Measurements from ENCODE around the gene FTO.

FTO gene

DNA sequence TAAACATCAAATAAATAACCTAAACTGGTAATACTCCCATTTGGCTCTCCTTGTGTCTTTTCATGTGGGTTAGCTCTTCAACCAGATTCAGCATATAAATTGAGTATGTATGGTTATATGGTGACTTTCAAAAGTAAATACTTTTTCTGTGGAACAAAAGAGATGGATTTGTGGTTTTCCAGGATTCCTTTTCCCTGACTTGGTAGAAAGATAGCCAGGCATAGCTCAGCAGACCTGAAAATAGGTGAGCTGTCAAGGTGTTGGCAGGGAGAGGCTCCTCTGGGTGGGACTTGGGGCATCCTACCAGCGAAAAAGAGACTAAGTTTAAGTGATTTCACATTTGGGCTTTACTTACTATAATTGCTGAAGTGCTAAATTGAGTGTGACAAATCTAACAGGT lies 80.3 kb downstream of the FTO start:
- DNase-seq (ENCODE audit: low spot score): no peak

DNA sequence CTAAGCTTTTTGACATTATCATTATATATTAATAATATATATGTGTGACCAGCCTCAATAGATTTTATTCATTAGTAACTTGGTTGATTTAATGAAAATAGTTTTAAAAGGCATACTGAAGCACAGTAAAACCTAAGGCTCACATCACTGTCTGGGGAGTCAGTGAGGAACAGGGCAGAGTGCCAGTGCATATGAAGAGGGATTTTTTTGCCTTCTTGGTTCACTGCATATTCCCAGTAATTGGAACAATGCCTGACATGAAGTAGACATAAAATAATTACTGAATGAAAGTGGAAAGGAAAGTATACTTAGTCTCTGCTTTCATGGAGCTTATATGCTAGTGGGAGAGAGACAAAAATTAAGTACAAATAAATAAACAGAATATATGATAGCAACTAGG lies 81.1 kb downstream of the FTO start:
- DNase-seq (ENCODE audit: low spot score): no peak

GRCh38 chr16:53785916-53786315 lies 82.0 kb downstream of the FTO start:
- DNase-seq (ENCODE audit: low spot score): no peak

DNA sequence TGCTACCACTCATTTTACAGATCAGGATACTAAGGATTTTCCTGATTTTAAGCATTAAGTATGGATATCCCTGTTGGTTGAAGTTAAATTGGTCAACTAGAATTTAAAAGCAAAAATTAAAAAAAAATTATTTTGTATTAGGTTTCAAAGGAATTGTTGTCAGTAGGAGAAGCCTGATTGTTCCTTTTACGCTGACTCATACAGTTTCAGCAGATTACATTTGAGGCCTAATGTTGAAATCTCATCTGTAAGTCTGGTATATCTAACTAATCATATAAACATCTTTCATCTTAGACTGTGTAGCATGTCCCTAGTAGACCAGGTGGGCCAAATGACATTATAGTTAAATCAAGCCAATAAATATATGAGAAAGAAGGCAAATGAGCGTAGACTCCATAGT lies 83.5 kb downstream of the FTO start:
- DNase-seq (ENCODE audit: low spot score): no peak

DNA sequence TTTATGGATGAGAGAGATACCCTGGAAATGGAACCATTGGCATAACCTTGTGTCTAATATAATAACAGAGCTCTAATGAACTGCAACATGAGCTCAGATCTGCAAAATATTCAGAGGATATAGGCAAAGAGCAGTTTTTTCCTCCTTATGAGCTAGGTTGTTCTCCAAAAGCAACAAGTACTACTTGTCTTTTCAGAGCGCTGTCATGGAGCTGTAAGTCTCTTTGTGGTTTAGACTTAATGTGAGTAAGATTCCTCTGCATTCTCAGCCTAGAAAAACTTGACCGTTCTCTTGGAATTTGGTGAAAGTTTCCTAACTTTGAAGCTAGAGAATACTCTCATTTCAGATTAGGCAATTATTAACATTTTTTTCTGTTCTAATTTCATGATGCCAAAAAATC lies 85.2 kb downstream of the FTO start:
- DNase-seq (ENCODE audit: low spot score): peak; percentile 71

GRCh38 chr16:53792161-53792951 lies 88.4 kb downstream of the FTO start:
- DNase-seq (ENCODE audit: low spot score): no peak

- no peak for DNase-seq (ENCODE audit: low spot score)
Measured at GRCh38 chr16:53803451-53803850, 99.5 kb downstream of the FTO start.

DNA sequence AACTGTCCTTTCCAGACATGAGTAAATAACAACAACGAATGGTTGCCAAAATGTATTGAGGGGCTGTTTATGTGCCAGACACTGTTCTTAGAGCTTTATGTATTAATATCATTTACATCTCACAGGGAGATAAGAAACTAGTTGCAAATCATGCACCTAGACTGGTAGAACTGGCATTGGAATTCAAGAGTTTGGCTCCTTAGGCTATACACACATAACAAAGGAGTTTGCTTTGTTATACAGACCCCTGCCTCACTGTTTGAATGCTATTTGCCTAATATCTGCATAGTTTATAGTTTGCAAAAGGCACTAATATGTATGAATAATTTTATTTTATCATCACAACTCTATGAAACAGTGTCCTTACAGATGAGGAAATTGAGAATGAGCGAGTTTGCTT lies 100.0 kb downstream of the FTO start:
- no peak for DNase-seq (ENCODE audit: low spot score)

GRCh38 chr16:53804467-53804866 lies 100.5 kb downstream of the FTO start:
- no peak for DNase-seq (ENCODE audit: low spot score)

- no peak for DNase-seq (ENCODE audit: low spot score)
Measured at GRCh38 chr16:53805113-53805512, 101.2 kb downstream of the FTO start.

GRCh38 chr16:53805752-53806151 lies 101.8 kb downstream of the FTO start:
- DNase-seq (ENCODE audit: low spot score): no peak

DNA sequence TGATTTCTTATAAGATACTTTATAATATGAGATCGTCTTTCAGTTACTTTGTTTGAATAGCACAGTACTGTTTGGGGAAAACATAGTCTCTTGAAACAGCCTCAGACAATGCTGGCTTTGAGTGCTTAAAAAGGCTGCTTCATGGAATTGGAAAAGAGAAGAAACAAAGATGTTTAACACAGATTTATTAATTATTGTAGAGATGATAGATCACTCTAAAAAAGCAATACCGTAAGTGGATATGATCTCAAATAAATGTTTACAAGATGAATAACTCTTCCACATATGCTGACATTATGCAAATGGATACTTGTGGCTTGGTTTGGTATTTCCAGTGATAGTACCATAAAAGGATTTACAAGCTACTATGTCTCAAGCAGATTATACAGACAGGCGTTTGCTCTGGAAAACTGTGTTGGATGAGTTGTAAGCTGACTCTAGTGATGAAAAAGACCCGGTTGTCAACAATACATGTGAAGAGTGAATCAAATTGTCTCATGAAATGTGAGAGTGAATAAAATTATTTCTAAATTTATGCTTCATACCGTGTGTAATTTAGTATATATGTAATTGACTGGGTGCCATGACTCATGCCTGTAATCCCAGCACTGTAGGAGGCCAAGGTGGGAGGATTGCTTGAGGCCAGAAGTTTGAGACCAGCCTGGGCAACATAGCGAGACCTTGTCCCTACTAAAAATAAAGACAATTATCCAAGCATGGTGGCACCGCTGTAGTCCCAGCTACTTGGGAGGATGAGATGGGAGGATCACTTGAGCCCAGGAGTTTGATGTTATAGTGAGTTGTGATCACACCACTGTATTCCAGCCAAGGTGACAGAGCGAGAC lies 105.4 kb downstream of the FTO start:
- DNase-seq (ENCODE audit: low spot score): peak; percentile 64

GRCh38 chr16:53812914-53813313 lies 109.0 kb downstream of the FTO start:
- no peak for DNase-seq (ENCODE audit: low spot score)

GRCh38 chr16:53814801-53815200 lies 110.8 kb downstream of the FTO start:
- DNase-seq (ENCODE audit: low spot score): no peak

DNA sequence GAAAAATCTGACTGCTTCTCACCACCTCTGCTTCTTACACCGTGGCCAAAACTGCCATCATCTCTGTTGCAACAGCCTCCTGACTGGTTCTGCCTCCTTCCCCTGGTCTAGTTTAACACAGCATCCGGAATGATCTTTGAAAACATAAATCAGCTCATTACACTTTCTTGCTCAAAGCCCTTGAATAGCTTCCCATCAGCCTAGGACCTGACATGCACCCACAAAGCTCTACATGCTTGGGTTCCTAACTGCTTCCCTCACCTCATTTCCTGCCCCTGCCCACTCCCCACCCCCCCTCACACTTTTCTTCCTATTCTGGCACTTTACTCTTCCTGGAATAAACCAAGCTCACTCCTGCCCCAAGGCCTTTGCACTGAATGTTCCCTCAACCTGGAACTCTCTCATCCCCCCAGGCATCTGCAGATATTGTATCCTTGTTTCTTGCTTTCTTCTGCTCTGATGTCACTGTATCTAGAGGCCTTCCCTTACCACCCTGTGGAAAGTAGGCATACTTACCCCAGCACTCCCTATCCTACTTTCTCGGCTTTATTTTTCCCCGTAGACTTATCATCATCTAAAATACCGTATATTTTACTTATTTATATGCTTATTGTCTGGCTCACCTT lies 112.4 kb downstream of the FTO start:
- peak; percentile 31 for DNase-seq (ENCODE audit: low spot score)

DNA sequence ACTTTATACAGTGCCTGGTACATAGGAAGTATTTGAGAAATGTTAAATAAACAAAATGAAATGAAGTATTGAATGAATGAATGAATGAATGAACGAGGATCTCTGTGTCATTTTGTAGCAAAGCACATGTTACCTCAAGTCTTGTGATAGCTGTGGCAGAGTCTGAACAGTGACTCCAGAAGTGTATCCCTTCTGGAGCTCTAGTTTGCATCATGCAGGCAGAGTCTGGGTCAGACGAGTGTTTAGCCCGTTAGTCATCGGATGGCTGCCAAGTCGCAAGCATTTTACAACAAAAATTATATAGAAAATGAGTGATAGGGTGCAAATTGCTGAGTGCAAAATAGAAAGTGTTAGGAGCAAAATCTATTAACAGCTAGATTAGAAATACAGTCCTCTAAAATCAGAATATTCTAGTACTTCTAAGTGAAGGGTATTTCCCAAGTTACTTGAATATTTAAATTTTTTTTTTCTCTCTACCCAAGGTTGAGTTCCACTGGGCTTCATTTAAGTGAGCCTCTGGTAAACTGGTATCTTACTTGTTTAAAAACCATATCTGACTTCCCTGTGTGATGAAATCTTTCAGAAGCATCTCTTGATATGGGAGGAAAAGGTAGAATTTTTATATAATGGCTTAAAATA lies 113.3 kb downstream of the FTO start:
- DNase-seq (ENCODE audit: low spot score): peak; percentile 86

GRCh38 chr16:53817812-53818550 lies 114.0 kb downstream of the FTO start:
- peak; percentile 17 for DNase-seq (ENCODE audit: low spot score)

DNA sequence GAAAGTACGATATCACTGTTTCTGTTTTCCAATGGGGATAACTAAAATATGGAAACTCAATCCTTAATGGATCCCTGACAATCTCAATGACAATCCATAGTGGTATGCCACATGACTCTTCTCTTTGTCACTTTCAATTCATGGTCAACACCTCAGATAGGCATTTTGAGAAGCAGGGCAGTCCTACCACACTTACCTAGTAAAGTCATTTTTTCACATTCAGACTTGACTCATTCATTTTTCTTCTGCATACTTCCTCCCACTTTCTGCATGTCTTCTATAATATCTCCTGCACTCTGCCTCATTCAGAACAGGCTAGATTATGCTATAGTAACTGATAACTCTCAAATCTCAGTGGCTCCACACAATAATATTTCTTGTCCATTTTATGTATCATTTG lies 117.5 kb downstream of the FTO start:
- peak; percentile 13 for DNase-seq (ENCODE audit: low spot score)

DNA sequence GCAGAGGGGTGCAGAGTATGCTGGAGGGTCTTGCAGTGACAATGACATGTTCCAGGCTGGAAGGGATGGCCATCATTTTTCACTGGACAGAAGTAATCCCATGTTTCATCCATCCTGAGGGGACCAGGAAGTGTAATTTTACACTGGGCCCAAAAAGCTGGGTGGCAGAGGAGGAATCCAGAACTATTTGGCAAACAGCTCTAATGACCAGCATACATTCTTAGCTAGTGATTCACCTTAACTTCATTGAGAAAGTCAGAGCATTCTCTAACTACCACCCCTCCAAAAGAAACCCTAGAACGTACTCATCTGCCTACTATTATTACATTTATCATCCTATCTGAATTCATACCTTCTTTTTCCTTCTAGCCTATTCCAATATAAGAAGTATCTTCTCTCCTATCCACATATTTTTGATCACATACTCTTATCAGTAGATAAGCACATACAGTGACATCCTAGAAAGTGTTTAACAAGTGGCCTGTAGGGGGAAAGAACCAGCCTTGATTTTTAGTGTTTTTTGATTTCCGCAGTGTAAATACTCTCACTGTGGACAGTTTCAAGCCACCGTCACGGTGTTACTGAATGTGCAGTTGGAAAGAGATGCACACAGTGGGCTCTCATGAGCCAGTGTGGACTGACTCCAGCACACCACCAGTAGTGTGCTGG lies 118.1 kb downstream of the FTO start:
- peak; percentile 82 for DNase-seq (ENCODE audit: low spot score)

DNA sequence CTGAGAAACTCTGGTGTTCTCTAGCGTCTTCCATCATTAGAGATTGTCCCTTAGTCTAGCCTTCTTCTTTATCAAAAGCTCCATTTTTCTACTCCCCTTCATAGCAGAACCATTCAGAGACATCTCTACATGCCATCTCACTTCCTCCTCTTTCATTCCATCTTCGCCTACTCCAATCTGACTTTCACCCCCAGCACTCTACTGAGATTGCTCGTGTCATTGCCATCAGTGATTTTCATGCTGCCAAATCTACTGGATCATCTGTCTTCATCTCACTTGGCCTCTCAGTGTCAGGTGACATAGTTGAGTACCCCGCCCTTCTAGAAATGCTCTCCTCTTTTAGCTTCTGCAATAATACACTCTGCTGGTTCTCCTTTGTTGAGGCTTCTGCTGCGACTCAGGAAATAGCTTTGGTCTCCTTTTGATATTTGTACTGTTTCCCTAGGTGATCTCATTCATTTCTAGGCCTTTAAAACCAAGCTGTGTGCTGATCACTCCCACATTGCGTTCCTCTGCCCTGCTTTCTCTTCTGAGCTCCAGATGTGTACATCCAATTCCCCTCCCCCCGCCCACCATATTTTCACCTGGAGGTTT lies 119.1 kb downstream of the FTO start:
- DNase-seq (ENCODE audit: low spot score): no peak

- no peak for DNase-seq (ENCODE audit: low spot score)
Measured at GRCh38 chr16:53826658-53827057, 122.7 kb downstream of the FTO start.

All from AG08395 (cell line).